ENCODE measurements around the gene RAVER2. TPM values are rescaled to one million over a fixed set of nuclear protein-coding genes. Genes with fewer than 3 reads are reported as not detected.

The RAVER2 gene
- polyA plus RNA-seq, 3 donors: 0.38 to 1.3 (median 0.69) TPM

DNA sequence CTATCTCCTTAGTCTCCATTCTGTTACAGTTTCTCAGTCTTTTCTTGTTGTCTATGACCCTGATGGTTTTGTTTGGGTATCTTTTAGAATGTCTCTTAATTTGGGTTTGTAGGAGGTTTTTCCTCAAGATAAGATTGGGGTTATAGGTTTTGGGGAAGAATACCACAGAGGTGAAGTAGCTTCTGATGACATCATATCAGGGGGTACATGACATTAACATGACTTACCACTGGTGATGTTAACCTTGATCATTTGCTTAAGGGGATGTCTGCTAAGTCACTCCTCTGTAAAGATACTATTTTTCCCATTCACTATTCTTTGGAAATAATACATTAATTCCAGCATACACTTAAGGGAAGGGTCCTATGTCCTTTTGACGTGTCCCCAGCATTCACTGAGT is 11.9 kb downstream of the RAVER2 start:
- no peak overlapping the region for H2AFZ ChIP-seq (ENCODE audit: insufficient read depth, low read depth, low read length, poor library complexity, severe bottlenecking)
- H3K27me3 ChIP-seq (ENCODE audit: control insufficient read depth in 2 of 2, insufficient read depth in 2 of 2, low read length in 2 of 2): no peaks in the 10 kb centered on the region
- H3K27ac Mint-ChIP-seq: no peak overlapping the region
- TF ChIP-seq, protein P1, sequence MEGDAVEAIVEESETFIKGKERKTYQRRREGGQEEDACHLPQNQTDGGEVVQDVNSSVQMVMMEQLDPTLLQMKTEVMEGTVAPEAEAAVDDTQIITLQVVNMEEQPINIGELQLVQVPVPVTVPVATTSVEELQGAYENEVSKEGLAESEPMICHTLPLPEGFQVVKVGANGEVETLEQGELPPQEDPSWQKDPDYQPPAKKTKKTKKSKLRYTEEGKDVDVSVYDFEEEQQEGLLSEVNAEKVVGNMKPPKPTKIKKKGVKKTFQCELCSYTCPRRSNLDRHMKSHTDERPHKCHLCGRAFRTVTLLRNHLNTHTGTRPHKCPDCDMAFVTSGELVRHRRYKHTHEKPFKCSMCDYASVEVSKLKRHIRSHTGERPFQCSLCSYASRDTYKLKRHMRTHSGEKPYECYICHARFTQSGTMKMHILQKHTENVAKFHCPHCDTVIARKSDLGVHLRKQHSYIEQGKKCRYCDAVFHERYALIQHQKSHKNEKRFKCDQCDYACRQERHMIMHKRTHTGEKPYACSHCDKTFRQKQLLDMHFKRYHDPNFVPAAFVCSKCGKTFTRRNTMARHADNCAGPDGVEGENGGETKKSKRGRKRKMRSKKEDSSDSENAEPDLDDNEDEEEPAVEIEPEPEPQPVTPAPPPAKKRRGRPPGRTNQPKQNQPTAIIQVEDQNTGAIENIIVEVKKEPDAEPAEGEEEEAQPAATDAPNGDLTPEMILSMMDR (IDR thresholded peaks at IDR 0.05): no peak
- no peak overlapping the region for H3K4me2 ChIP-seq (replicated peaks; ENCODE audit: extremely low read depth, low read length, poor library complexity, severe bottlenecking)
- peaks cover 7% of the 10 kb centered on the region for H3K4me1 Mint-ChIP-seq
- H4K20me1 ChIP-seq (ENCODE audit: insufficient read depth, low read length): no peaks in the 10 kb centered on the region
- DNase-seq: no peak
- no peaks in the 10 kb centered on the region for H3K4me1 ChIP-seq (ENCODE audit: control insufficient read depth in 1 of 2, insufficient read depth in 2 of 2, low read length in 2 of 2)
- no peak overlapping the region for H3K4me3 ChIP-seq (replicated peaks in 1 of 3; ENCODE audit: low read depth in 2 of 3, low read length in 3 of 3)
- no peak overlapping the region for H3K27ac ChIP-seq (ENCODE audit: low read depth in 1 of 2, low read length in 2 of 2)
- peaks cover 0 to 2% (median 0%) of the 10 kb centered on the region in 3 donors for H3K27me3 Mint-ChIP-seq (ENCODE audit: low read depth in 3 of 3)
- H3K4me3 Mint-ChIP-seq: no peak overlapping the region
- peaks cover 4 to 10% of the 10 kb centered on the region in 2 donors for H3K9me3 ChIP-seq (replicated peaks in 1 of 2; ENCODE audit: control insufficient read depth in 1 of 2, insufficient read depth in 1 of 2, low read length in 2 of 2)
- intact Hi-C loops (cut with micrococcal nuclease): no loop called here
- peaks cover 2 to 6% of the 10 kb centered on the region in 2 donors for H3K36me3 Mint-ChIP-seq
- H3K79me2 ChIP-seq (ENCODE audit: insufficient read depth, low read length): no peaks in the 10 kb centered on the region
- H3K36me3 ChIP-seq (replicated peaks in 1 of 2; ENCODE audit: control insufficient read depth in 1 of 2, insufficient read depth in 2 of 2, low read length in 2 of 2): no peaks in the 10 kb centered on the region
- WGBS (ENCODE audit: insufficient coverage): 100% methylated on average over 1 of the region's 1 CpG
- peaks cover 0 to 10% (median 4%) of the 10 kb centered on the region in 7 donors for H3K9me3 Mint-ChIP-seq
- H3K9ac ChIP-seq (ENCODE audit: insufficient read depth, low read length, poor library complexity, severe bottlenecking): no peak overlapping the region

DNA sequence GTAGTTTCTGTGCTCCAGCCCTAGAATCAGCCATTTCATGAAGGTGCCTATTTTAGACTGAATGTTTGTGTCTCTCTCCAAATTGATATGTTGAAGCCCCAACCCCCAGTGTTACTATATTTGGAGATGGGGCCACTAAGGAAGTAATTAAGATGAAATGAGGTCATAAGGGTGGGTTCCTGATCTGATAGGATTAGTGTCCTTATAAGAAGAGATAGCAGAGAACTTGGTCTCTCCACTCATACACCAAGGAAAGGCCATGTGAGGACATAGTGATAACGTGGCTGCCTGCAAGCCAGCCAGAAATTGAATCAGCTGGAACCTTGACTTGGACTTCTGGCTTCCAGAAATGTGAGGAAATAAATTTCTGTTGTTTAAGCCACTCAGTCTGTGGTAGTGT is 12.3 kb downstream of the RAVER2 start:
- H3K27me3 ChIP-seq (ENCODE audit: control insufficient read depth in 2 of 2, insufficient read depth in 2 of 2, low read length in 2 of 2): no peaks in the 10 kb centered on the region
- TF ChIP-seq, protein P1 (IDR thresholded peaks at IDR 0.05): no peak
- peaks cover 0 to 2% (median 0%) of the 10 kb centered on the region in 3 donors for H3K27me3 Mint-ChIP-seq (ENCODE audit: low read depth in 3 of 3)
- peaks cover 2 to 6% of the 10 kb centered on the region in 2 donors for H3K36me3 Mint-ChIP-seq
- no peak for DNase-seq
- H3K4me1 Mint-ChIP-seq: peaks cover 5% of the 10 kb centered on the region
- no peaks in the 10 kb centered on the region for H3K4me1 ChIP-seq (ENCODE audit: control insufficient read depth in 1 of 2, insufficient read depth in 2 of 2, low read length in 2 of 2)
- no peak overlapping the region for H2AFZ ChIP-seq (ENCODE audit: insufficient read depth, low read depth, low read length, poor library complexity, severe bottlenecking)
- intact Hi-C loops (cut with micrococcal nuclease): no loop called here
- H3K36me3 ChIP-seq (replicated peaks in 1 of 2; ENCODE audit: control insufficient read depth in 1 of 2, insufficient read depth in 2 of 2, low read length in 2 of 2): no peaks in the 10 kb centered on the region
- H3K27ac Mint-ChIP-seq: no peak overlapping the region
- H3K9me3 Mint-ChIP-seq: peaks cover 0 to 10% (median 4%) of the 10 kb centered on the region in 7 donors
- WGBS (ENCODE audit: insufficient coverage): no CpG with 5 or more reads among the region's 1 CpG
- no peaks in the 10 kb centered on the region for H4K20me1 ChIP-seq (ENCODE audit: insufficient read depth, low read length)
- H3K4me3 ChIP-seq (replicated peaks in 1 of 3; ENCODE audit: low read depth in 2 of 3, low read length in 3 of 3): no peak overlapping the region
- H3K4me2 ChIP-seq (replicated peaks; ENCODE audit: extremely low read depth, low read length, poor library complexity, severe bottlenecking): no peak overlapping the region
- no peak overlapping the region for H3K9ac ChIP-seq (ENCODE audit: insufficient read depth, low read length, poor library complexity, severe bottlenecking)
- H3K4me3 Mint-ChIP-seq: no peak overlapping the region
- H3K9me3 ChIP-seq (replicated peaks in 1 of 2; ENCODE audit: control insufficient read depth in 1 of 2, insufficient read depth in 1 of 2, low read length in 2 of 2): peaks cover 4 to 10% of the 10 kb centered on the region in 2 donors
- no peak overlapping the region for H3K27ac ChIP-seq (ENCODE audit: low read depth in 1 of 2, low read length in 2 of 2)
- no peaks in the 10 kb centered on the region for H3K79me2 ChIP-seq (ENCODE audit: insufficient read depth, low read length)

All from CD14-positive monocyte (primary cell).